8988T (cell line): ENCODE measurements around the gene RGS3.
"Not testable (repeated sequence)": the region's sequence is repeated elsewhere in the genome, so short reads cannot be mapped to it uniquely, and the experiment has no call there.

Experiments
- DNase-seq: peaks from one replicate; pipeline ENCODE4 v3.0.0; 2011

Gene RGS3

DNA sequence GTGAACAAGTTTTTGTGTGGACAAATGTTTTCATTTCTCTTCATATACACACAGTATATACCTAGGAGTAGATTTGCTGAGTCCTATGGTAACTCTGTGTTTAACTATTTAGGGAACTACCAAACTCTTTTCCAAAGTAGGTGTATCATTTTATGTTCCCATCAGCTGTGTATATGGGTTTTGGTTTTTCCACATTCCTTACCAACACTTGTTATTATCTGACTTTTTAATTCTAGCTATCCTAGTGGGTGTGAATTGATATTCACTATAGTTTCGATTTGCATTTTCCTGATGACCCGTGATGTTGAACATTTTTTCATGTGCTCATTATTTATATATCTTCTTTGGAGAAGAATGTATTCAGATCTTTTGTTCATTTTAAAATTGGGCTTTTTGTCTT lies 3.7 kb downstream of the RGS3 start:
- DNase-seq: no peak

DNA sequence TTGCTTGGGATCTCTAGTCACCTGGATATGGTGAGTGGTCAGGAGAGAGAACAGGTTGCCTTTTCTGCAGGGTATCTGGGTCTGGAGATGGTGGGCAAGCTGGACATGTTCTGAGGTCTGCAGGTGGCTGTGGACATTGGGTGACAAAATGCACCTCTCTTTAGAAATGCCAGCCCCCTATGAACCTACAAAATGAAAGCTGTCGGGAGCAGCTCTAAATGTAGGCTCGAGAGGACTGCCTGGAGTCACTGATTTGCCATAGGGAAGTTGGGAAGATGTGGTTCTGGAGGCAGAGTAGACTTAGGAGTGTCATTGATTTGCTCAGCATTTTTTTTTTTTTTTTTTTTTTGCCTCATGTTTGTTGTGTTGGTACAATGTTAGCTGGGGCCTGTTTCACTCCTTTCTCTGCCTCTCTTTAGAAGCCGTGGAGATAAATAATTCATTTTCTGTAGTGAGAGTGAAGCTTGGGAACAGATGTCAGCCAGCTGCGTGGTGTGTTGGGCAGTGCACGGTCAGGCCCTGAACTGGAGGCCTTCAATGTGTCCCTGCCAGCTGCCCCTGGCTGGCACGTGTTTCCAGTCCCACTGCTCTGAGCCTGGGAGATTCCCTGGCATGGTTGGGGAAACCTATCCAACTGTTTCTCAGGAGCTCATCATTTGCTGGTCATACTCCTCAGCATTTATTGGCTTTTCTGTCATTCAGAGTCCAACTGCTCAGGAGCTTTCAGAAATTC lies 5.4 kb downstream of the RGS3 start:
- no peak for DNase-seq

DNA sequence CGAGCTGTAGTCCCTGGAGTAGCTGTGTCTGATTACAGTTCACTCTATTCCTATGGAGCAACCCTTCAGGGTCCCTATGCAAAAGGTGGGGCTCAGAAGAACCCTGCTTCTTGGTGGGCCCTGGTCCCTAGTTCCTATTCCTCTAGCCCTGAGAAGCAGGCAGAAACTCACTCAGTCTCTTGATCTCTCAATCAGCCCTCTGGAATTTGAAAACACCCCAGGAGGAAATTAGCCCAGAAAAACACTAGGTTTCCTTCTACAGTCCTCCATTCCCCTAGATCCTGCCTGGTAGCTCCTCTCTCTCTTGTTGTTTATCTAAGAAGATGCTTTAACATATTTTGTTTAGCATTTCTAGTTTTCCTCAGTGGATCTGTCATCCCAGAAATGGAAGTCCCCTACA lies 7.6 kb downstream of the RGS3 start:
- DNase-seq: no peak

DNA sequence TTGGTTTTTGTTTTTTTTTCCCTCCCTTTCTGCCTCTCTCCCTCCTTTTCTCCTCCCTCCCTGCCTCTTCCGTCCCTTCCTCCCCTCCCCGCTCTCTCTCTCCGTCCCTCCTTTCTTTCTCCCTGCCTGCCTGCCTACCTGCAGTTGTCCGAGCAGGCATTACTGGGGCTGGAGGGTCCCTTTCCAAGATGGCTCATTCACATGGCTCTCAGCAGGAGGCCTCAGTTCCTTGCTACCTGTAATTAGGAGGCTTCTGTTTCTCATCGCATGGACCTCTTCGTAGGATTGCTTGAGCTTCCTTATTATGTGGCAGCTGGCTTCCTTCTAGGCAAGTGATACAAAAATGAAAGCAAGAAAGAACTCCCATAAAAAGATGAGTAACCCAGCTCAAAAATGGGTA lies 8.0 kb downstream of the RGS3 start:
- DNase-seq: no peak

DNA sequence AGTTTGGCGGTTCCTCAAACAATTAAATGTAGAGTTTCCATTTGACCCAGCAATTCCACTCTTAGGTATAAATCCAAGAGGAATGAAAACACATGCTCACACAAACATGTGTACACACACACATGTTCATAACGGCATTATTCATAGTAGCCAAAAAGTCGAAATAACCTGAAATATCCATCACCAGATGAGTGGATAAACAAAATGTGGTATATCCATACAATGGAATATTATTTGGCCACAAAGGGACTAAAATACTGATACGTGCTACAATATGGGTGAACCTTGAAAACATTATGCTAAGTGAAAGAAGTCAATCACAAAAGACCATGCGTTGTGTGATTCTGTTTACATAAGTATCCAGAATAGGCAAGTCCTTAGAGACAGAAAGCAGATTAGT lies 8.7 kb downstream of the RGS3 start:
- DNase-seq: no peak

DNA sequence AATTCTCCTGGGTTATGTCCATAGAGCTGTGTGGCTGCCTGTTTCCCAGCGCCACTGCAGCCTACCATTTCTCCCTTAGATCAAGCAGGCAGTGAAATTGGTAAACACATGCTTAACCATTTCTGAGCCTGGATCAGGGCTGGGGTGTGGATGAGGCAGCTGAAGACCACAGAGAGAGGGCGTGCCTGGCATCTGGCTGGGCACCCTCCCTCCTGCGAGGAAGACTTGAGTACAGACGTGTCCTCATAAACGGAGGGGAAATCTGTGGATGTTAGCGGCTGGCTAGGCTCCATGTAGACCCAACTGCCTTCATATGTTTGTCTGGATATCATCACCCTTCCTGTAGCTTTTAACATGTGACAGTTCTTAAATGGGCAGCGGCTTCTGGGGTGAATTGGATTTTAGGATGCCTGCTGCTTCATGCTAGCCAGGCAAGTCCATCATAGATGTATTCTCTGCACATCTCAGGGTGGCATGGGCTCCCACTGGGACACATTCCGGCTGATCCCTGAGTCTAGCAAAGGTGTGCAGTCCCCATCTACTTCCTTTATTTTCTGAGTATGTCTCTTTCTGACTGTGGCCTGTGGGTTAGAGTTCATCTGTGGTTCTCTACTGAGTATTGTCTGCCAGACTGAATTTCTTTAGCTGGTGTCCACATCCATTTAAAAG lies 11.0 kb downstream of the RGS3 start:
- no peak for DNase-seq

DNA sequence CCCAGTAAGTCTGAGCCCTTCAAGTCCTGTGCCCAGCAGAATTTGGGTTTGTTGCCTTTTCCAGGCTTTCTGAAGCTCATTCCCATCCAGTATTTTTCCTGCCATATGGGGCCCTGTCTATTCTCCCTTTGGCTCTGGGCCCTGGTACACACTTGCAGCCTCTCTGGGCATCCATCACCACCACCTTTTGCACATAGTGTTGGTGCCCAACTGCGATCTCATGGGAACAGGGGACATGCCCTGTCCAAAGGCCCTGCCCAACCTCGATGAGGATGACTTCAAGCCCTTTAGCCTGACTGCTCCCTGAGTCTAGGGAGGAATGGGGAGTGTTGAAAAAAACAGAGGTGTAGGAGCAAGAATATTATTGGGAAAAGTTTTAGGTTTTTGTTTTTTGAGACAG lies 11.5 kb downstream of the RGS3 start:
- no peak for DNase-seq

DNA sequence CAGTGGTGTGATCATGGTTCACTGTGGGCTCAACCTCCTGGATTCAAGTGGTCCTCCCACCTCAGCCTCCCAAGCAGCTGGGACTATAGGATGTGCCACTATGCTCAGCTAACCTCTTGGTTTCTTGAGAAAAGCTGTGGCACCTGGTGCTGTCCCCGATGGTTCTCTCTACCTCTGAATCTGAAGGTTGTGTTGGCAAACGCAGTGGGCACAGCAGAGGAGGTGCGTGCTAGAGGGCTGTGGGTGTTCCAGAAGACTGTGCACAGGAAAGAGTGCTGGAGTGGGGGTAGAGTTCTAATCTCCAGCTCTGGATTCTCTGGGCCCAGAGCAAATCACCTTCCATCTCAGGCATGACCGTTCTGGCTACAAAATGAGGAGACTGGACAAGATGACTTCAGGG lies 12.5 kb downstream of the RGS3 start:
- no peak for DNase-seq

DNA sequence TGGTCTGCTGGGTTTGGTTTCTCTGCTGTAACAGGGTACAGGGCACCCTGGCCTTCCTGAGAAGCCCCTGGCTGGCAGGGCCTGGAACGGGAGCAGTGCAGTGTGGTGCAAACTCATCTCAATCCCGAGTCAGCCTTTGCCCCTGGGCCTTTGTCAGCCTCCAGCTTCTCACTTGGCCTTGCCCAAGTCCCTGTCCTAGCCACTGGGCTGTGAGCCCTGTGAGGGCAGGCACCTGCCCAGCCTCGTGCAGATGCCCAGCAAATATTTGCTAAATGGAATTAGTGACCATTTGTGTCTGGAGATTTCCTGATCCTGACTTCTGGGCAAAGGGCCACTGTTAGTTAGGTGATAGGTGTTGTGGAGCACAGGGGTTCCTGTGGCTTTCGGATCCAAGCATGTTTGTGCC lies 13.0 kb downstream of the RGS3 start:
- no peak for DNase-seq

DNA sequence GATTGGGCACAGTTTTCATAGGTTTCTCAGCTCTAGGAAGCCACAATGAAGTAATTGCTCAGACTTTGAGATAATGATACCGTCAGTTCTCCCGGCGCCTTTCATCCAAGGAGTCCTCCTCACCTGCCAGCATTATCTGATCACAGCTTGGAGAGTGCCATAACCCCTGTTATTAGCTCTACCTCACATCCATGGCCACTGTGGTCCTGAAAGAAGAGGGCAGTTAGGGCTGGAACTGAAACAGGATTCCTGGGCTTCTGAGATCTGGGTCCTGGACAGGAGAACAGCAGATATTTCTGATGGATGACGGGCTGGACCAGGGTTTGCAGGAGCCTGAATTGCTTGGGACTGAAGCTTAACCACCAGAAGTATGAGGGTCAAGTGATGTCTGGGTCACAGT lies 13.5 kb downstream of the RGS3 start:
- no peak for DNase-seq

DNA sequence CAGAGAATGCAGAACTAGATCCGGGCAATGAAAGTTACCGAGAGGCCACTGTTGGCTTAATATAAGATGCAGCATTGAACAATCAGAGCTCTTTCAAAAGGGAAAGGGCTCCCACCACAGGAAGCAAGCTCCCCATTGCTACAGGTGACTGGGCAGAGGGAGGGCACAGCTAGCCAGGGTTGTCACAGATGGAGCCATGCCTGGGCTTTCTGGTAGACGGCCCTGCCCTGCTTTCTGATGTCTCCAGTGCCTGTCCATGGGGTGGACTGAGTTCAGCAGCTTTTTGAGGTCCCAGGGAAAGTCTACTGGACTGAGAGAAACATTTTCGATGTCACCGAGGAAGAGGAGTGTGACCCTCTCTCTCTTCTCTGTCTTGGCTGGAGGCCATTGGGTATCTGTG lies 14.1 kb downstream of the RGS3 start:
- no peak for DNase-seq

DNA sequence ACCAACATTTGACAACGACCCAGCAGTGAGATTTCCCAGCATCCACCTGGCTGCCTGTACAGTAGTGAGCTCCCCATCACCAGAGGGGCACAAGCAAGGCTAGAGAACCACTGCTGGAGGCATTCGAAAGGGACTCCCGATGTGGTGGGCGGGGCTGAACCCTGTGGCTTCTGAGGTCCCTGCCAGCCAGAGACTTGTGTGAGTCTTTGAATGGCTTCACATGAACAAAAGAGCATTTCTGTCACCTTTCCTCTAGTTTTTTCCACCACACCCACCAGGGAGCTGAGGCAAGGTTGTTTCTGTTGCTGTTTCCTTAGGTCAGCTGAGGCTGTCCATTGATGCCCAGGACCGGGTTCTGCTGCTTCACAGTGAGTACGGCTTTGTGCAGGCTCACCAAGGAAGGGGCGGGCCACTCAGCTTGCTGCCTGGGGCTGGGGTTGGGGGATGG lies 15.7 kb downstream of the RGS3 start:
- DNase-seq: no peak

DNA sequence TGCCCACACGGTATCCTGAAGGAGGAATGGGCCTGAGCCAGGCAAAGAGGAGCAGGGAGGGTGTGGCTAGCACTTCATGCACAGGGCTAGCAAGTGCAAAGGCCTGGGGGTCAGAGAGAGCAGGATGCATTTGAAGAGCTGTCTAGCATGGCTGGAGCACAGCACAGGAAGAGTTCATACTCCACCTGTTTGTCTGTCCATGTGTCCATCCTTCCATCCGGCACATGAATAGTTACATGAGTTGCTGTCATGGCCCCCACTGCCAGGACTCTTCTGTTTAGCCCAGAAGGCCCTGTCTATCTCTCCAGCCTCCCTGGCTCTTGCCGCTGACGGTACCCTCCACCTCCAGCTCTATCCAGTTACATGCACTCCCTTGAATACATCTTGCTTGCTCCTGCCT lies 17.1 kb downstream of the RGS3 start:
- DNase-seq: no peak

DNA sequence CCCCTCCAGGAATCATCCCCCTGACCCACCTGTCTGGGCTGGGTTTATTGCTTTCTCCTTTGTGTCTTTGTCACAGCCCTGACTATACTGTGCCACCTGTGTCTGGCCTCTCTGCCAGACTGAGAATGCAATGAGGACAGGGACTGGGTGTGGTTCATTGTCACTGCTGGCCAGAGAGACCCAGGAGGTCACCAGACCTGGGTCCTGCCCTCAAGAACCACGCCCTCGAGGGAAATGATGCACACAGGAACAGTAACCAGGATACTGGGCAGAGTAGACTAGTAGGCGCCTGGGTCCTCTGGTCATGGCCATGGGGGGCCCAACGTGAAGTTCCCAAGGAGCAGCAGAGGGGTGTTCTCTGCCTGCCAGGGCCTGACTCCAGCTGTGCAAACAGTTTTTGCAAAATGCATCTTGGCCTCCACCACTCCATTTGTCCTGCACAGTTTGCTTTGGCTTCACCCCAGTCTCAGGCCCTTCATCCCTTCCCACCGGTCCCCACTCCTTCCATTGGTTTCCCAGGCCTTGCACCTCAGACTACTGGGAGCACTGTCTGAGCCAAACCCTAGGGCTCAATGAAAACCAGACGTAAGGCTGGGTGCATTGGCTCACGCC lies 17.8 kb downstream of the RGS3 start:
- no peak for DNase-seq

DNA sequence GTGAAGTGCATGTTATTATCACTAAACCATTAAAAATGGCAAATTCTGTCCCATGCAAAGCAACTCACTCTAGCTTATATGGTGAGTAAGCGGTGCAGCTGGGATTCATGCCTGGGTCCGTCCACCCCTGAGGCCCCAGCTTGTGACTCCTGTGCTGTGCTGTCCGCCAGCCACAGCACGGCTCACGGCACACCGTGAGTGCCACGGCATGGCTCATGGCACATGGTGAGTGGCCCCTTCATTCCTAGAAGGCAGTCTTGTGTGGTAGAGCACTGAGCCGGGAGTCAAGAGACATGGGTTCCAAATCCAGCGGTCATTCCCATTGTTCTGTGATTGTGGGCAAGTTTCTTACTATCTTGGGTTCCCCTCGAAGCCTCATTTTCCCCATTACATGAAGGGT lies 18.8 kb downstream of the RGS3 start:
- no peak for DNase-seq

DNA sequence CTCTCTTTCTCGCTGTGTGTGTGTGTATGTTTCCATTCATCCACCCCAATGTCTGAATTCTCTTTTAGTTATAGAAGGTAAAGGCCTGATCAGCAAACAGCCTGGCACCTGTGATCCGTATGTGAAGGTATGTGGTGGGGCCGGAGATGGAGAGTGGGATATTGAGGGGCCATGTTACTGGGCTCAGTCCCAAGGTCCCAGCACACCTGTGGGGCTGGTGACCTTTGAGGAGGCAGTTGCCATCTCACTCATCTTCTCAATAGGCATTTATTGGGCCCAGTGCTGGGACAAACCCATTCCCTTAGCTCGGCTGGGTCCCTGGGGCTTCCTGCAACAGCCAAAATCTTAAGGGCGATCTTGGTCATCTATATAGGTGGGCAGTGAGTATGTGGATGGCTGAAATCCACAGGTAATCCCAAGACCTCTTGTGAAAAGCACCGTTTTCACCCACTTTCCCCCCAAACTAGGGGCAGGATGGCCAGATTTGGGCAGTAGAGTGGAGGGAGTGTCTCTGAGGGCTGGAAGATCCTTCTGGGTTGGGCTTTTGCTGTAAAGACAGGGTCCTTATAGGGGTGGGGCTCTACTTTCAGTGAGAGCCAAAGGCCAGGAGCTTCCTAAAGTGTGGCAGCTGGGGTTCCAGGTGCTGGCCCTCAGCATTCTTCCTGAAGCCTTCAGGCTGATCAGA lies 19.6 kb downstream of the RGS3 start:
- DNase-seq: no peak

DNA sequence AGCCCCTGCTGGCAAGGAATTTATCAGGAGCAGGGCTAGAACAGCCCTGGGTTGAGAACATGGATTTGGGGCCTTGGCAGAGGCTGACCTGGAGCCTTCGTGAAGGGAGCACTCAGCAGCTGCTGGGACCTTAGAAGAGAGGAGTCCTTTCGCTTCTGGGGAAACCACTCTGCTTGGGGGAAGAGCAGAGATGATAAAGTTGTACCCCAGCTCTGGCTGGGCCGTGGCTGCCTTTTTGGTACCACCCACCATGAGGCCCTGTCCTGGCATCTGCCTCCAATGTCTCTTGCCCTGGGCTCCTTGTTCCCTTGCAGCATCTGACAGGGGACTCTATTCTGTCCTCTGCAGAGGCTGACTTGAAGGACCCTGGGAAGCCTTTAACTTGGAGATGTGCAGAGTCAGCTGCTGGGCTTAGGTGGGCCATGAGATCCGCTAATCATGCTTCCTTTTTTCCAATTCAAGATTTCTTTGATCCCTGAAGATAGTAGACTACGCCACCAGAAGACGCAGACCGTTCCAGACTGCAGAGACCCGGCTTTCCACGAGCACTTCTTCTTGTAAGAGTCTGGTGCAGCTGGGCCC lies 20.2 kb downstream of the RGS3 start:
- no peak for DNase-seq

DNA sequence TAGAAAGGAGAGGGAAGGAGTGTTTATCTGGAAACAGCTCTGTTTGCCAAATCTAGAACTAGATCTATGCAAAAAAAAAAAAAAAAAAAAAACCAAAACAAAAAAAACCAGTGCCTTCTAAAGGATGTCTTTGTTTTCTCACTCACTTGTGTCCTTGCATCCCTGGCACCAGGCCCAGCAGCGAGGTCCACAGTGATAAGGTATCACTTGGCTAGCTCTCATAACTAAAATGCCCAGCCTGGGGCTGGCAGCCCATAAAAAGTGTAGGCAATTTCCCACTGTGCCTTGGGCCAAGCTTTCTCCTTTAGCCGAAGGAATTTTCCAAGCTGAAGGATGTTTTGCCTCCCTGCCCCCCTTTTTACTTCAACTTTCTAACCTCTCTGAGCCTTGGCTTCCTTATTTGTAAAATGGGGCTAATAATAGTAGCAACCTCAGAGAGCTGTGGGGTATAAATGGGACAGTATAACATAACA lies 20.8 kb downstream of the RGS3 start:
- no peak for DNase-seq

DNA sequence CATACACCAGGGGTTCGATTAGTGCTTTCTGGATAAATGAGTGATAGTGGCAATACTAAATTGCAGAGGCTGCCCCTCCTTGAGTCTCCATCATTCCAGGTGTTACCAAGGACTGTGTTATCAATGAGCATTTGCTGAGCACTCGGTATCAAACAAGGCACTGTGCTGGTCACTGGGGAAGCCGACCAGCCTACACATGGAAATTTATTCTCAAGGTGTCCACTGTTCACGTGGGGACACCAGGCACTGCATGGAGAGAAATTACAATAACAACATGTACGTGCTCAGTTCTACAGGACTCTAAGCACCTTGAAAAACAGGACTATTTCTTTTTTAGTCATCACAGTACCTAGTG lies 22.2 kb downstream of the RGS3 start:
- DNase-seq: no peak

DNA sequence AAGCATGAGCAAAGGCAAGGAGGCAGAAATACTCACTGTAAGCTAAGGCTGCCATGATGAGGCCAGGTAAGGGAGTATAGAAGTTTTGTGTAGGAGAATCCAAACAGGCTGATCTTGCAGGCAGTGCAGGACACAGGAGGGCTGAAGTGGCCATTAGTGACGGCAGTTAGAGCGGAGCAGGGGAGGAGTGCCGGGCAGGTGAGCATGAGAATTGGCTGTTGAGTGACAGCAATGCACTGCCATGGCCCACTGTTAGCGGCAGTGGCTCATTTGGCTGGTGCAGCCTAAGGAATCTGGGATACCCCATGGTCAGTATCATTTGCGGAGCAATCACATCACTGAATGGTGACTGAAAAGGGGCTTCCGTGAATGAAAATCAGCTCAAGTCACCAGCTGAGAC lies 22.8 kb downstream of the RGS3 start:
- no peak for DNase-seq

DNA sequence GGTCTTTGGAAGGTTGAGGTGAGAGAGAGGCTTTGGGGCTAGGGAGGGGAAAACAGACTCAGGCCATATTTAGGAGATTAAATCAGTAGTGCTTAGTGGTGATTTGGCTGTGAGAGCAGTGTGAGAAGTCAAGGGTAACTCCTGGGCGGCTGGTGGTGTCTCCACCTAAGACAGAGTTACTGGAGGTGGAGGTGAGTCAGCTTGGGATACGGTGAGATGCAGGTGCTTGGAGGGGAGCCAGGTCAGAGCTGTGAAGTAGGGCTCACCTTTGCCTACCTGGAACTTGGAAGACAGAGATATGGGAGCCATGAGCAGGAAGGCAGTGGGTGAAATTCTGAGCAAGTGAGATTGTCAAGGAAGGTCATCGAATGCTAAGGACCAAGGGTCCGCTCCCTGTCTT lies 24.5 kb downstream of the RGS3 start:
- DNase-seq: no peak

DNA sequence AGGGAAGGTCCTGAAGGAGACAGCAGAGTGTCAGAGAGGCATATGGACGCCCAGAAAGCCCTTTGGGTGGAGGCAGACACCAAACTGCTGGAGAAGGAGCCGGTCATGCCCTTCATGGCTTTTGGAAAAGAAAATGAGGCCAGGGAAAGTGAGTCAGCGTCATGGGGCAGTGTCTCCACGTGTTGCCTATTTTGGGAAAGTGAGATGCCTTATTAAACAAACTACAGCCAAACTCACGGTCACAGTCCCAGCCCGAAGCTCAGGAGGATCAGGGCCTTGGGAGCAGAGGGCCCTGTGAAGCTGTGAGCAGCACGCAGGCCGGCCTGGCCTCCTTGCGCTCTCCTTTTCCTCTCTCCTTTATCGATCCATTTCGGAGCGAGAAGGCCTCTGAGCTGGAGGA lies 25.0 kb downstream of the RGS3 start:
- no peak for DNase-seq

DNA sequence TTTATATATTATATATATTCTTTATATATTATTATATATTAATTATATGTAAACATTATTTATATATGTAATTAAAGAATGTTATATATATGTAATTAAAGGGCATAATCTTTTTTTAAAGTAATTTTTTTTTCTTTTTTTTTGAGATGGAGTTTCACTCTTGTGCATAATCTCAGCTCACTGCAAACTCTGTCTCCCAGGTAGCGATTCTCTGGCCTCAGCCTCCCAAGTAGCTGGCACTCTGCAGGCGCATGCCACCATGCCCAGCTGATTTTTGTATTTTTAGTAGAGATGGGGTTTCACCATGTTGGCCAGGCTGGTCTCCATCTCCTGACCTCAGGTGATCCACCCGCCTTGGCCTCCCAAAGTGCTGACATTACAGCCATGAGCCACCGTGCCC lies 27.6 kb downstream of the RGS3 start:
- DNase-seq: not testable (repeated sequence)
